A549 (cell line): ENCODE measurements around the gene TFCP2L1.

Experiments used
- CBX8 ChIP-seq: fragments of 200-600 bp; sonication (generic); IDR thresholded peaks from 2 replicates; pipeline ENCODE4 v1.6.1; 2016
- CEBPB ChIP-seq, 2 experiments: fragments of >200 bp in 1 of 2; sonication (Bioruptor Twin) in 1 of 2; formaldehyde crosslinking in 1 of 2; IDR thresholded peaks; 2 replicates each; pipeline ENCODE4 v1.6.1; 2012 to 2016
- JUN ChIP-seq, 2 experiments: fragments of >200 bp; sonication (Bioruptor Twin); formaldehyde crosslinking; IDR thresholded peaks; 2 replicates in 1 of 2; 3 replicates in 1 of 2; pipeline ENCODE4 v1.6.1; 2016 to 2017
- KDM5A ChIP-seq: fragments of 200-600 bp; sonication (generic); IDR thresholded peaks from 2 replicates; pipeline ENCODE4 v1.6.1; 2016; ENCODE audit warnings: antibody characterized with exemption, mild to moderate bottlenecking
- POLR2A ChIP-seq: IDR thresholded peaks from 2 replicates; pipeline ENCODE4 v1.6.1; 2012; ENCODE audit warnings: mild to moderate bottlenecking, low read length
- TF ChIP-seq, protein P1 (sequence below): fragments of >200 bp; sonication (Bioruptor Twin); formaldehyde crosslinking; IDR thresholded peaks from 3 replicates; pipeline ENCODE4 v1.5.1; 2016

GRCh38 chr2:121257480-121257840, 27.5 kb downstream of the TFCP2L1 start:
- TF ChIP-seq POLR2A (no peak), JUN (IDR thresholded peaks at IDR 0.05) (no peak), CBX8 (no peak), CEBPB (IDR thresholded peaks at IDR 0.05) (no peak), KDM5A (no peak)
- TF ChIP-seq, protein P1, sequence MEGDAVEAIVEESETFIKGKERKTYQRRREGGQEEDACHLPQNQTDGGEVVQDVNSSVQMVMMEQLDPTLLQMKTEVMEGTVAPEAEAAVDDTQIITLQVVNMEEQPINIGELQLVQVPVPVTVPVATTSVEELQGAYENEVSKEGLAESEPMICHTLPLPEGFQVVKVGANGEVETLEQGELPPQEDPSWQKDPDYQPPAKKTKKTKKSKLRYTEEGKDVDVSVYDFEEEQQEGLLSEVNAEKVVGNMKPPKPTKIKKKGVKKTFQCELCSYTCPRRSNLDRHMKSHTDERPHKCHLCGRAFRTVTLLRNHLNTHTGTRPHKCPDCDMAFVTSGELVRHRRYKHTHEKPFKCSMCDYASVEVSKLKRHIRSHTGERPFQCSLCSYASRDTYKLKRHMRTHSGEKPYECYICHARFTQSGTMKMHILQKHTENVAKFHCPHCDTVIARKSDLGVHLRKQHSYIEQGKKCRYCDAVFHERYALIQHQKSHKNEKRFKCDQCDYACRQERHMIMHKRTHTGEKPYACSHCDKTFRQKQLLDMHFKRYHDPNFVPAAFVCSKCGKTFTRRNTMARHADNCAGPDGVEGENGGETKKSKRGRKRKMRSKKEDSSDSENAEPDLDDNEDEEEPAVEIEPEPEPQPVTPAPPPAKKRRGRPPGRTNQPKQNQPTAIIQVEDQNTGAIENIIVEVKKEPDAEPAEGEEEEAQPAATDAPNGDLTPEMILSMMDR: no peak
